ENCODE data around the gene ESM1. TPM values are rescaled to one million over a fixed set of nuclear protein-coding genes. Genes with fewer than 3 reads are reported as not detected.

ESM1 gene
- total and polyA plus RNA-seq, 2 of the 8 experiments (the other 6 are each of a cell fraction or from before 2014, with no cell fraction given), result not detected

GRCh38 chr5:55021821-55022220 lies 36.4 kb upstream of the ESM1 start (continued):
- TF ChIP-seq RNF2 (IDR thresholded peaks at IDR 0.05; ENCODE audit: borderline replicate concordance, low read depth, low read length, missing control alignments, poor library complexity, severe bottlenecking), result no peak
- TF ChIP-seq BRCA1 (IDR thresholded peaks at IDR 0.05; ENCODE audit: low read depth, low read length), result no peak
- no peak for TF ChIP-seq GABPA (IDR thresholded peaks at IDR 0.05; ENCODE audit: borderline replicate concordance, insufficient read depth, low read length)

All from H1 (cell line).